ENCODE data around the gene LHX3. TPM values are rescaled to one million over a fixed set of nuclear protein-coding genes. Genes with fewer than 3 reads are reported as not detected.

Gene LHX3
- total and polyA plus RNA-seq, 4 donors = not detected

DNA sequence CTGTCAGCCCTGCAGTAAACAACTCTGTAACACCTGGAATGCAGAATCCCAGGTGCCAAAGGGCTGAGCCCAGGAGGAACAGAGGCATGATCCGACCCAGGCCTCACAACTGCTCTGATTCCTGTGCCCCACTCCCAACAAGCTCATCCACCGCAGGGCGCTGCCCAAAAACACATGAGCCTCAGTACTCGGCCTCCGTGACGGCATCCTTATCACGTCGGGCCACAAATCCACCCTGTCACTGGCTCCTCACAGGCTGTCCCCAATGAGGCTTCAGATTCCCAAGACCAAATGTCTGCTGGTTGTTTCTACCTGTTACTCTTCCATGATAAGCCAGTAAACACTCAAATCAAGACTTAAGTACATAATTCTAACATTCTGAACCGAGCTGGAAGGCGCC is 25.4 kb upstream of the LHX3 start:
- H3K4me1 ChIP-seq (ENCODE audit: control insufficient read depth in 5 of 5, insufficient read depth in 5 of 5, low read length in 5 of 5) = no peaks in the 10 kb centered on the region
- H3K27me3 ChIP-seq (ENCODE audit: control insufficient read depth in 3 of 3, insufficient read depth in 3 of 3, low read length in 2 of 3) = no peaks in the 10 kb centered on the region
- peaks cover 0 to 2% (median 0%) of the 10 kb centered on the region in 4 donors for H3K36me3 ChIP-seq (ENCODE audit: control insufficient read depth in 4 of 4, insufficient read depth in 4 of 4, low read length in 4 of 4)
- no peak for ATAC-seq (ENCODE audit: insufficient read depth, low FRiP score)
- no peak overlapping the region for H3K4me3 ChIP-seq
- WGBS, 2 donors = 93 to 95% methylated on average over 10 of the region's 10 CpGs
- no peak for DNase-seq
- no peaks in the 10 kb centered on the region for H3K9me3 ChIP-seq (ENCODE audit: control insufficient read depth in 4 of 4, insufficient read depth in 3 of 4, low read length in 3 of 4)
- no peak overlapping the region for H3K27ac ChIP-seq (ENCODE audit: low read depth in 1 of 2, low read length in 1 of 2)
- TF ChIP-seq CTCF (IDR thresholded peaks at IDR 0.05; ENCODE audit: control extremely low read depth, extremely low read depth) = no peak
- no peak overlapping the region for H3K9ac ChIP-seq (ENCODE audit: insufficient read depth in 1 of 2, low read length in 2 of 2)

DNA sequence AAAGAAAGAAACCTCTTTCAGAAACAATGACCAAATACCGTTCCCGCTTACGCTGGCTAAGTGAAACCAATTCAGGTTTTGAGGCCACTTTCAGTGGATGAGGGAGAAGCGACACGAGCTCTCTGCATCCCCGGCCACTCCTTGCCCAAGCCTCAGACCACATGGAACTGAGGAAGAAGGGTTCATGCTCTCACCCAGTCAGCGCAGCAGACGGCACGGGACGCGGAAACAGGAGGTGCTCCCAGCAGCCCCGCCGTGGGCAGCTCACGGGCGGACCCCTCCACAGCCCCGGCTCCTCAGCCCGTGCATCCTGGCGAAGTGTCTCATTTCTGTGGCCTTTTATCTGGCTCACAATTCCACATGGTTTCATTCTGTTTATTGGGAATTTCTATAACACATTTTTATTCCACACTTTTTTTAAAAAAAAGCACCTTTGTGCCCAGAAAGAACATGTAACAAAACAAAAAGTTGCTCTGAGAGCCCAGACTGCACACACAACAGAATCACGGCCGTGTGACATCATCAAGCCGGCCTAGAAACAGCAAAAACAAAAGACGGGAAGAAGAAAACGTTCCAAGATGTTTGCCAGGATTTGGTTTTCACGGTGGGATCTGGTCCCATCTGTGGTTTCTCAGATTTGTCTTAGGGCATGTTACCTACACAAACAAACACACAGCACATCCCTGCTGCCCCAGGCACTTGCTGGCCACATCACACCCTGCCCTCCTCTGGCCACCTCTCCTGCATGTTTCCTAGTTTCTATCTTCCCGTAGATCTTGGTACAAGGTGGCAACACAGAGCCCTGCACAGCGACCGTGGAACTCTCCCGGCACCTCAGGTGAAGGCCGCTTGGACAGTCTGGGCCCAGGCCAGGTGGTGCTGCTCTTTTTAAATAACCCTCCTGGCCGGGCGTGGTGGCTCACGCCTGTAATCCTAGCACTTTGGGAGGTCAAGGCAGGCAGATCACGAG is 24.5 kb upstream of the LHX3 start:
- TF ChIP-seq CTCF (IDR thresholded peaks at IDR 0.05; ENCODE audit: control extremely low read depth, extremely low read depth) = no peak
- Histone ChIP-seq H3K36me3 (ENCODE audit: control insufficient read depth in 4 of 4, insufficient read depth in 4 of 4, low read length in 4 of 4) (peaks cover 0 to 3% (median 0%) of the 10 kb centered on the region in 4 donors), H3K27me3 (ENCODE audit: control insufficient read depth in 3 of 3, insufficient read depth in 3 of 3, low read length in 2 of 3) (no peaks in the 10 kb centered on the region), H3K4me3 (no peak overlapping the region), H3K27ac (ENCODE audit: low read depth in 1 of 2, low read length in 1 of 2) (no peak overlapping the region), H3K9me3 (ENCODE audit: control insufficient read depth in 4 of 4, insufficient read depth in 3 of 4, low read length in 3 of 4) (no peaks in the 10 kb centered on the region), H3K4me1 (ENCODE audit: control insufficient read depth in 5 of 5, insufficient read depth in 5 of 5, low read length in 5 of 5) (no peaks in the 10 kb centered on the region), H3K9ac (ENCODE audit: insufficient read depth in 1 of 2, low read length in 2 of 2) (no peak overlapping the region)
- ATAC-seq (ENCODE audit: insufficient read depth, low FRiP score) (no peak), DNase-seq (no peak)
- WGBS, 2 donors = 90% methylated on average over 33 of the region's 33 CpGs

DNA sequence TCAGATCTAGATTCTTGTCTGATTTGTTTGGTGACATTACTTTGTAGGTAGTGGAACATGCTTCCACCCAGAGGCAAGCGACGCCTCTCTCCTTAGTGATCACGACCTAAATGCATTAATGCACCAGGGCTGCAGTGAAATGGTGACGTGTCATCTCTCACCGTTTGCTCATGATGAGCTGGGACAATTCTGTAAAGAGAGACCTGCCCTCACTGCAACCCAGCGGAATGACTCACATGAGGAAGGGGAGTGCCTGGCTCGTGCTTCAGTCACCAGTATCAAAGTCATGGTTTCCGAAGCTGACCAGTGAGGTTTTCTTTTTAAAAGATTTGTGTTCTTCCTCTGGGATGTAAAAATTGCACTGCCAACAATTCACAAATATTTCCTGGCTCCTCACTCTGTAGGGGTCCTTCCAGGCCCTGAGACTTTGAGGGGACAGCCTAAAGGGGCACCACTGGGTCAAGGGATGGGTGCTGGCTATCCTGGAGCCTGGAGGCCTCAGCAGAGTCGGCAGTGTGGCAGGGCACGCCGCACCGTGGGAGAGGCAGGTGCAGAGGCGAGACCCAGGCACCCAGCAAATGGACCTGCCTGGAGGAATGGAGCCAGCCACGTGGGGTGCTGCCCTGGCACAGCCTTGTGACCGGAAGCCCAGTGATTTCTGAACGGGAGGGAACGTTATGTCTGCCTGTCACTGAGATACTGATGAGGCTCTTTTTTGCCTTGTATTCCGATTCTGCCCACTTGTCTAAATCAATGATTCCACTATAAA is 23.4 kb upstream of the LHX3 start:
- DNase-seq (no peak), ATAC-seq (ENCODE audit: insufficient read depth, low FRiP score) (no peak)
- peaks cover 0 to 12% (median 4%) of the 10 kb centered on the region in 4 donors for H3K36me3 ChIP-seq (ENCODE audit: control insufficient read depth in 4 of 4, insufficient read depth in 4 of 4, low read length in 4 of 4)
- no peaks in the 10 kb centered on the region for H3K4me1 ChIP-seq (ENCODE audit: control insufficient read depth in 5 of 5, insufficient read depth in 5 of 5, low read length in 5 of 5)
- TF ChIP-seq CTCF (IDR thresholded peaks at IDR 0.05; ENCODE audit: control extremely low read depth, extremely low read depth) = no peak
- no peak overlapping the region for H3K4me3 ChIP-seq
- no peak overlapping the region for H3K9ac ChIP-seq (ENCODE audit: insufficient read depth in 1 of 2, low read length in 2 of 2)
- H3K27me3 ChIP-seq (ENCODE audit: control insufficient read depth in 3 of 3, insufficient read depth in 3 of 3, low read length in 2 of 3) = no peaks in the 10 kb centered on the region
- WGBS, 2 donors = 85 to 91% methylated on average over 18 of the region's 18 CpGs
- no peaks in the 10 kb centered on the region for H3K9me3 ChIP-seq (ENCODE audit: control insufficient read depth in 4 of 4, insufficient read depth in 3 of 4, low read length in 3 of 4)
- H3K27ac ChIP-seq (ENCODE audit: low read depth in 1 of 2, low read length in 1 of 2) = no peak overlapping the region
